Left cardiac atrium (tissue), 4 donors: ENCODE data around the gene COMMD6. TPM values are rescaled to one million over a fixed set of nuclear protein-coding genes. Genes with fewer than 3 reads are reported as not detected.
"Not testable (repeated sequence)": the region's sequence is repeated elsewhere in the genome, so short reads cannot be mapped to it uniquely, and the experiment has no call there.

ENCODE experiments used
- ATAC-seq, 2 donors: fragments of 200-7000 bp; cut with Tn5 transposase; one replicate each; pipeline ENCODE4 v1.9.1; 2020; ENCODE audit warnings: mild to moderate bottlenecking in 2 of 2, moderate library complexity in 2 of 2
- DNase-seq: peaks from one replicate; pipeline ENCODE4 v3.0.0-alpha.2; 2020
- intact Hi-C, 2 donors: fragments of 100-400 bp; cut with DNase I; formaldehyde crosslinking; loops; one replicate each; pipeline versions ENCODE4 v1.14.1 to v1.15.1; 2022 to 2023
- long read RNA-seq: library from polyadenylated mRNA; unstranded; transcript quantifications from one replicate; pipeline ENCODE4 v2.0.0, GENCODE V29; 2021
- total RNA-seq, 2 donors: library from RNA; stranded (reverse); fragmentation: NEBNext Ultra II Directional; extraction: Animal tissue kit (Norgen Biotek cat#: 25700); gene quantifications; one replicate each; pipeline ENCODE4 v1.2.1, GENCODE V29; 2021
- donor health status: DM: no; HTN: yes; CAD: no.
- donor health status: DM: no; HTN: yes; CAD: no; lungs with severe emphysema.
- donor health status: DM: yes; HTN: yes; CAD: no.
- donor health status: Dilated cardiomyopathy.

COMMD6 gene
- 100 to 1,000 TPM; 118 to 133 TPM for total RNA-seq
- long read RNA-seq, partial matches to known transcripts: 2 of 2 reads
- long read RNA-seq, other reads (novel, unspliced or antisense): 0 of 2 reads

GRCh38 chr13:75537401-75538365, at the start of gene COMMD6:
Gene COMMD6 (minus strand): TSS chr13:75537841. CDS start chr13:75537805, 36 bp downstream.
- intact Hi-C loops: loop anchor here in 1 of 2 donors (5.0 kb wide), 2 partner anchors 50 to 165 kb away; no protein-coding TSS in a partner anchor
- peak; percentile 97 to 99 for ATAC-seq
- peak; percentile 86 for DNase-seq

GRCh38 chr13:75585153-75585552, 47.5 kb upstream of the COMMD6 start:
- intact Hi-C loops: no loop called here
- DNase-seq: no peak
- no peak for ATAC-seq

DNA sequence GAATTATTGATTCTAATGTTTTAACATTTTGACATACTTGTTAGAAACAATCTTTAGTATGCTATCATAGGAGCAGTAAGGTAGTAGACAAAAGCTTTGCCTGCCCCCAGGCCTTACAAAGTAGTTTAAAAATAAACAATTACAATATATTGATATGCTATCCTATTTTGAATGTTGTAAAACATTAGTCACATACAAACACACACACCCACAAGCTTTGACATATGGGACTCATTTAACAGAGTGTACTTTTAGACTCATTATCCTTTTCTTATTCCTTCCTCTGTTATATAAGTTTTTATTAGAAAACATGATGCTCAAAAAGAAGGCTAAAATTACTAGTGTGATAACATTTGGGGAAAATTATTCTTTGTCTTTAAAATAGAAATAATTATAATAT, 45.5 kb upstream of the COMMD6 start:
- ATAC-seq: no peak
- intact Hi-C loops: no loop called here
- DNase-seq: no peak

DNA sequence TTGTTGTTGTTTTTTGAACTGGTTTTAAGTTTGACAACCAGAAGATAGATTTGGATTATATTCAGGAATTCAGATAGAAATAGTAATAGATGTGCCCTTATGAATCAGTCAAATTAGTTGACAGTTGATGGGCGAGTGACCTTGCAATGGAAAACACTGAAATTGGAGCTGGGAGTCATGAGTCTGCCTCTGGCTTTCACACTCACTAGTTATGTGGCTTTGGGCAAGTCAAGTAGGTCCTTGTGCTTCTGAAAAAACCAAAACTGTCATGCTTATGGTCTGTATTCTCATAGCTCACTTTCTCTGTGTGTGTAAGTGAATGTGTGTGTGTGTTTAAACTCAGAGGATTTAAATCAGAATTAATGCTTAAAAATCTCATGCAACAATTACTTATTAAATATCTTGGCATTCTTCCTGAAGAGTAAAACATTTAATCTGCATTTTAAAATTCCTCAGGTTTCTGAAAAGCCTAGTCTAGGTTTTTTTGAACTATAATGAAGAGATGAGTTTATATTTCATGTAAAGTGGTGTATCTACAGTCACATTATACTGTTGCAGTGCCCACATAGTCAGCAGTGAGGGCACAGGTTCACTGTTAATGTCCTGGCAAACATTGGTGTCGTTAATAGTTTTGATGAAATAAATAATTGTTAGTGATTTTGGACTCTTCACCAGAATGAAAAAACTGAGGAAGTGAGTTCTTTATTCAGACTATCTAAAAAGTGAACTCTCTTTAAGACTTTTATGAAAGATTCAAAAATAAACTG, 44.4 kb upstream of the COMMD6 start:
- intact Hi-C loops: no loop called here
- no peak for ATAC-seq
- no peak for DNase-seq

GRCh38 chr13:75579529-75579928, 41.9 kb upstream of the COMMD6 start:
- intact Hi-C loops: no loop called here
- ATAC-seq: no peak
- DNase-seq: no peak

GRCh38 chr13:75569576-75569975, 31.9 kb upstream of the COMMD6 start:
- ATAC-seq (no peak), DNase-seq (no peak)
- intact Hi-C loops: no loop called here

DNA sequence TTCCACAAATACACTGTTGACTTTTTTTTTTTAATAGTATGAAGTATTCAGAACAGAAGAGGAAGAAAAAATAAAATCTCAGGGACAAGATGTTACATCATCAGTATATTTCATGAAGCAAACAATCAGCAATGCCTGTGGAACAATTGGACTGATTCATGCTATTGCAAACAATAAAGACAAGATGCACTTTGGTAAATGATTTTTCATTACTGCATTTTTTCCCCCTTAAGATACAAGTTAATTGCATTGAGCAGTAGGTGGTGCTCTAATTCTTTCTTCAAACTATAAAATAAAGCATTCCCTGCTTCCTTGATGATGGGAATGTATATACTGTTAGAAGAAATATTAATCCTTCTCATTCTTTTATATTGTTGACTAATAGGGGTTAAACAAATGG, 29.0 kb upstream of the COMMD6 start:
- intact Hi-C loops: no loop called here
- DNase-seq: no peak
- ATAC-seq: no peak

- ATAC-seq (no peak), DNase-seq (no peak)
- intact Hi-C loops: no loop called here
These were observed 20.7 kb upstream of the COMMD6 start for GRCh38 chr13:75558145-75558840.

DNA sequence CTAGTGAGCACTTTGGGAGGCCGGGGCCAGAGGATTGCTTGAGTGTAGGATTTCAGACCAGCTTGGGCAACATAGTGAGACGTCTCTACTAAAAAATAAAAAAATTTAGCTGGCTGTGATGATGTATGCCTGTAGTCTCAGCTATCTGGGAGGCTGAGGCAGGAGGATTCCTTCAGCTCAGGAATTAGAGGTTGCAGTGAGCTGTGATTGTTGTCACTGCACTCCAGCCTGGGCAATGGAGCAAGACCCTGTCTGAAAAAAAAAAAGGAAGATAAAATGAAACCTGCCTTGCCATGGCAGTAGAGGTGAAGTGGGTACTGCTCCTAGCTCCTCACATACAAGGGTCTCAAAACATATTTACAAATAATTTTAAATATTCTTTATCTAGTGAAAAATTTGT, 19.3 kb upstream of the COMMD6 start:
- intact Hi-C loops: no loop called here
- no peak for ATAC-seq
- DNase-seq: no peak

GRCh38 chr13:75555836-75556235, 18.2 kb upstream of the COMMD6 start:
- ATAC-seq: no peak
- intact Hi-C loops: no loop called here
- DNase-seq: no peak

DNA sequence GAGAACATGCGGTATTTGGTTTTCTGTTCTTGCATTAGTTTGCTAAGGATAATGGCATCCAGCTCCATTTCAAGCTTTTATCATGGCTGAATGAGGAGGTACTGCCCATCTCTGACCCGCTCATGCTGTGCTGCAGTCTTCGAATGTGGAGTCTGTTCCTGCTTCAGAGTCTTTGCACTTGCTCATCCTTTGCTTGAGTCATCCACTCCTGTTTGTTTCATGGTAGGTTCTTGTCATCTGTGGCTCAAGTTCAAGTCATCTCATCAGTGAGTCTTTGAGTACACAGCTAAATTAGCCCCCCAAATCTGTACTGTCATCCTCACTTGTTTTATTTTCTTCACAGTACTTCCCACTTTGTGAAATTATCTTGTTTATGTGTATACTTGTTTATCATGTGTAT, 17.3 kb upstream of the COMMD6 start:
- intact Hi-C loops: no loop called here
- ATAC-seq (no peak), DNase-seq (no peak)

DNA sequence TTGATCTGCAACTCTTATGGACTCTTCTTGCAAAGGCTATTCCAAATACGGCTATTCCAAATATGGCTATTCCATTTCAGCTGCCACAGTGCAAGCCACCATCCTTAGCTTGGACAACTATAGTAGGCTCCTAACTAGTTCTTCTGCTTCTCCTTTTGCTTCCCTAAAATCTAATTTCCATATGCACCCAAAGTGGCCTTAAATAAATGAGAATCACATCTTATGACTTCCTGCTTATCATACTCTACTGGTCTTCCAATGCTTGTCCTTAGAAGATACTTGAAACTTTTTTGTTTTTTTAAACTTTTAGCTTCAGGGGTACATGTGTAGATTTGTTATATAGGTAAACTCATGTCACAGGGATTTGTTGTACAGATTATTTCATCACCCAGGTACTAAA, 16.8 kb upstream of the COMMD6 start:
- DNase-seq (no peak), ATAC-seq (no peak)
- intact Hi-C loops: no loop called here

GRCh38 chr13:75550159-75550567, 12.5 kb upstream of the COMMD6 start:
- ATAC-seq: peak in 1 of 2 donors; percentile 38
- no peak for DNase-seq
- intact Hi-C loops: no loop called here

- ATAC-seq (peak; percentile 96 to 97), DNase-seq (peak; percentile 97)
- intact Hi-C loops: no loop called here
These were observed 11.9 kb upstream of the COMMD6 start, which contains the start of gene UCHL3 for GRCh38 chr13:75549262-75550158. Gene UCHL3 (plus strand): TSS chr13:75549791. CDS start chr13:75549821, 30 bp downstream.

DNA sequence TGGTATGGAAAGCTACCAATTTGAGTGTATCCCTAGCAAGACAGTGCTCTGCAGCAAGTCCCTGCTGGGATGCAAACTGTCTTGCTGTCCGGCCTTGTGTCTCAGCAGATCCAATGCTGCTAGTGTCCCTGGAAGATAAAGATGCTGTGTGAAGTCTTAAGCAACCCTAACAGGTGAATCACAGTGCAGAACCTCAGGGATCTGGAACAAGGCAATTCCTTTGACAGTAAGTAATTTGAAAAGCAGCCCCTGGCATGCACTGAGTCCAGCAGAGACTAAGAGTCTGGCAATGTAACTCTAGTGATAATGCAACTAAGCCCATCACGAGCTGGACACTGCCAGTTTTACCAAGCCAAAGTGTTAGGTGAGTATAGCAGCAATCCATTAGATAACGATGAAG, 10.3 kb upstream of the COMMD6 start:
- DNase-seq: no peak
- intact Hi-C loops: no loop called here
- peak in 1 of 2 donors; percentile 41 for ATAC-seq

DNA sequence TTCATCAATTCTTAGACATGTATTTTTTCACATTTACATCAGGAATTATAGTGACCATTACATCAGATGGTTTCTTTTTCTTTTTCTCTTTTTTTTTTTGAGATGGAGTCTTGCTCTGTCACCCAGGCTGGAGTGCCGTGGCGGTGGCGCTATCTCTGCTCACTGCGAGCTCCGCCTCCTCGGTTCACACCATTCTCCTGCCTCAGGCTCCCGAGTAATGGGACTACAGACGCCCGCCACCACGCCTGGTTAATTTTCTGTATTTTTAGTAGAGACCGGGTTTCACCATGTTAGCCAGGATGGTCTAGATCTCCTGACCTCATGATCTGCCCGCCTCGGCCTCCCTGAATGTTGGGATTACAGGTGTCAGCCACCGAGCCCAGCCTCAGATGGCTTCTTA, 7.7 kb upstream of the COMMD6 start:
- DNase-seq, intact Hi-C loops, ATAC-seq: not testable (repeated sequence)

DNA sequence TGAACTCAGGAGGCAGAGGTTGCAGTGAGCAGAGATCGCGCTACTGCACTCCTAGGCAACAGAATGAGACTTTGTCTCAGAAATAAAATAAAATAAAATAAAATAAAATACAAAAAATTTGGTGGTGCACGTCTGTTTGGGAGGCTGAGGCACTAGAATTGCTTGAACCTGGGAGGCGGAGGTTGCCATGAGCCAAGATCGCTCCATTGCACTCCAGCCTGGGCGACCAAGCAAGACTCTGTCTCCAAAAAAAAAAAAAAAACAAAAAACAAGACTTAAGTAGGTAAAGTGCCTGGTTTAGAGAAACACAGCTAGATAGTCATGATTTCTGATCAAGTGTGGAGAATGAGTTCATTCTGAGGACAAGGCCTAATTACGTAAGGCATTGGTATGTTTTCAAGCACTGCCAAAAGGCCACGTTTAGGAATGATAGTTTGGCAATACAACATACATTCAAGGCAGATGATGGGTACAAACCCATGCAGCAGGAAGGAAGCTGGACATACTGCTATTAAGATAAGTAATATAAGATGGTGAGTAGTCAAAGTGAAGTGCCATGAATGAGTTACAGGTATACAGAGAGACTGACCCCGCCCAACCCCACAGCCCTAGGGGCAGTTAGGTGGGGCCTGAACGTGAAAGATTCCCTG, 7.2 kb upstream of the COMMD6 start:
- DNase-seq (no peak), ATAC-seq (no peak)
- intact Hi-C loops: no loop called here

DNA sequence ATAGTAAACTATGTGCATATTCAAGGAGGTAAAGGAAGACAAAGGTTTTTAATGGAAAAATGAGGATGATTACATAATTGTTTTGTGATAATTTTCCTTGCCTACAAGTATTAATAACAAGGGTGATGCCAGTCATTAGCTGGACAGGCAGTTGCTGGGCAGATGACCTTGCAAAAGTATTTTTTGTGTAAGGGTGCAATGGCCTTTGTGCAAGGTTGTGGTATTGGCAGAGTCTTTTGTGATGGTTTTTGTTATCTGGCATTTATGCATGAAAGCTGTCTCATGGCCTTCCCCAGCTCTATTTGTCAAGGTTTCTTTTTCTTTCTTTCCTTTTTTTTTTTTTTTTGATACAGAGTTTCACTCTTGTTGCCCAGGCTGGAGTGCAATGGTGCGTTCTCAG, 4.3 kb upstream of the COMMD6 start:
- DNase-seq (no peak), ATAC-seq (no peak)
- intact Hi-C loops: no loop called here
